Body of pancreas (tissue), 4 donors: ENCODE data around the gene MRAP.

Source experiments
- CTCF ChIP-seq, 7 experiments: fragments of 450-650 bp in 4 of 7; fragments of 200-600 bp in 3 of 7; sonication (generic) in 3 of 7; IDR thresholded peaks; one replicate each; pipeline ENCODE4 v1.5.1; 2016 to 2019; ENCODE audit warnings: antibody characterized with exemption in 7 of 7
- POLR2A ChIP-seq, 3 donors: fragments of 450-650 bp; IDR thresholded peaks; one replicate each; pipeline ENCODE4 v1.6.1; 2016; ENCODE audit warnings: antibody characterized with exemption in 3 of 3, mild to moderate bottlenecking in 2 of 3

GRCh38 chr21:32349333-32349944 lies 50.8 kb downstream of the MRAP start:
- TF ChIP-seq CTCF (IDR thresholded peaks at IDR 0.05) = no peak
- no peak for TF ChIP-seq POLR2A (IDR thresholded peaks at IDR 0.05)
